IPS-11a (cell line): ENCODE measurements around the gene GRIN2C.

Experiments used
- H3K4me3 ChIP-seq: one replicate; pipeline ENCODE4 v1.5.1; 2013; ENCODE audit warnings: low read depth, low read length, control low read depth

GRIN2C gene

DNA sequence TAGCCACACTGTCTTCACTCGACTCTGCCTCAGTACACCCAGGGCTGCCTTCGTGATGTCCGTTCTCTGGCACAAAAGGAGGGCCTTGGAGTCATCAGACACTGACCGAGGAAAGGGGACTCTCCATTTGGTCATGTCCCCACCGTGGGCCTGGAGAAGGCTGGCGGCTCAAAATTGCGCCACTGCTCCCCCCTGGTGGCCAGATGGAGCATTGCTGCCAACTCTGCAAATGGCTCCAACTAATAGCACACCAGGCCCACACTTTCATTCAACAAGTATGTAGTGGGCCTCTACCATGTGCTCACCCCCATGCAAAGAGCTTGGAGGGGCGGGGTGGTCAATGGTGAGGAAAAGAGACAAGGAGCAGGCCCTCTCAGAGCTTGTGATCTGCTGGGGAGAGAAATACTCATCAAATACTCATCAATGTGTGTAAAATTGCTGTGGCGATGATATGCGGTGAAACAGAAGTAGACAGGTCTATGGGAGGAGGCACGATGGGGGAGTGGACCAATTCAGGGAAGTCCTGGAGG is 5.2 kb upstream of the GRIN2C start:
- no peak overlapping the region for H3K4me3 ChIP-seq

DNA sequence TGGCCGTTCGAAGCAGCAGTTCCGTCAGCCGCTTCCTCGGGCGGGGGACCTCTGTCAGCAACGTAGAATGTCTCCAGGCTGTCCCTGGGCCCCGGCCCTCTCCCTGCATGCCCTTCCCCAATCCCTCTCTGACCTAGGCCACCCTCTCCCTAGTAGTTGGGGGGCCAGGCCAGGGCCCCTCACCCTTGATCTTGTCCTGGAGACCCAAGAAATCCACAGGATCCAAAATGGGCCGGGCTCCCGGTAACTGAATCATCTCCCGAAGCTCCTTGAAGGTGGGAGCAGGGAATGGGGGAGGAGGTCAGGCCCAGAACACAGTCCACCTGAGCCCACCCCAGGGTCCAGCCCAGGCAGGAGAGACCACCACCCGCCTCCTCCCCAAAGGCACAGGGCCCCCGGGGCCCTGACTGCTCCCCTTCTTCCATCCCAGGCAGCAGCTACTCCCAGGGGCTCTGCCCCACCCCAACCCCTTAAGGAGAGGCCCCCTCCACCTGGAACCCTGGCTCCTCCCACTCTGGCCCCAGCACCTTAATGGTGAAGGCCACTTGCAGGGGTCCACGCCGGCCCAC is 4.7 kb upstream of the GRIN2C start:
- no peak overlapping the region for H3K4me3 ChIP-seq

DNA sequence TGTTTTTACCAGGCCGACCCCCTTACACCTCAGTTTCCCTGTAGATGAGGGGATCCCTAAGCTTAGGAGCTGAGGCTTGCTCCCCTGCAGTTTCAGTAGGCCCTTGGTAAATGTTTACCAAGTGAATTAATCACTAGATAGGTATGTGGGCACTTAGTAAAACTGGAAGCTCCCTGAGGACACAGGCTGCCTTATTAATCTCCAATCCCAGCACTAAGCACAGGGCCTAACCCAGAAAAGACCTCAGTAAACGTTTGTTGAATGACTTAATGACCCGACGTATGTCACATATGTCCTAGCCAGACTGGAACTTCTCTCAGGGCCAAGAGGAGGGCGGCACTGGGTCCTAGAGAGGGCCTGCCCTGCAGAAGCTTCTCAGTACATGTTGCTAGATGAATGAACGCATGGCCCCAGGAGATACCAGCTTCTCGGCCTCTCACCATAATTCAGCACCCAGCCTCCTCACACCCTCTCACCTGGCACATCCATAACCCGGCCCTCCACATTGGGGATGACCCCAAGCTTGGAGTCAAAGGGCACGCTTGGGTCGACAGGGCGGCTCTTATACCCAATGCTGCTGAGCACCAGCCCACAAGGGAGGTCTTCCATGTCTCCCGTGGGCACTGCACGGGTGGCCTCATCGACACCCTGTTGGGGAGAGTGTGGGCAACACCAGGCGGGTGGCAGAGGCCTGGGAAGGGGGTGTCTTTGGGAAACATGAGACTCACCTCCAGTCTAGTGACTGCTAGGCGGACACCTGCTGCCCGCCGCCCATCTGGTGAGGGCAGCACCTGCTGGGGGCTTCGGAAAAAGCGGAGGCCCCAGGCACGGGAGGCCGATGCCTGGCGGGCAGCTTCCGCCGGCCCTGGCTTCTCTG is 4.0 kb upstream of the GRIN2C start:
- no peak overlapping the region for H3K4me3 ChIP-seq

DNA sequence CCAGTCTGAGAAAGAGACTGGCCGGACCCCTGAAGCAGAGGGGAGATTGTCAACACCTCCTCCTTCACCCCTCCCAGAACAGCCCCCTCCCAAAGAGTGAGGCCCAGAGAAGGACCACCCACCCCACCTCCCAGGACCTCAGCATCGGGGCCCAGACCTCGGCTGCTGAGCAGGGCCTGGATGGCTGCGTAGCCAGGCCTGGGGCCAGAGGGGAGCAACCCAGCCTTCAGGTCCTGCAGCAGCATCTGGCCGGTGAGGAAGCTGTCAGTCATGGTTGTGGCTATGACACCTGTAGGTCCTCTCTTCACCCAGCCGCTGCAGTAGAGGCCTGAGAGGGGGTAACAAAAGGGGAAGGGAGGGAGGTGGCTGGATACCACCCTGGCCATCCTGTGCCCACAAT is 3.2 kb upstream of the GRIN2C start:
- no peak overlapping the region for H3K4me3 ChIP-seq

DNA sequence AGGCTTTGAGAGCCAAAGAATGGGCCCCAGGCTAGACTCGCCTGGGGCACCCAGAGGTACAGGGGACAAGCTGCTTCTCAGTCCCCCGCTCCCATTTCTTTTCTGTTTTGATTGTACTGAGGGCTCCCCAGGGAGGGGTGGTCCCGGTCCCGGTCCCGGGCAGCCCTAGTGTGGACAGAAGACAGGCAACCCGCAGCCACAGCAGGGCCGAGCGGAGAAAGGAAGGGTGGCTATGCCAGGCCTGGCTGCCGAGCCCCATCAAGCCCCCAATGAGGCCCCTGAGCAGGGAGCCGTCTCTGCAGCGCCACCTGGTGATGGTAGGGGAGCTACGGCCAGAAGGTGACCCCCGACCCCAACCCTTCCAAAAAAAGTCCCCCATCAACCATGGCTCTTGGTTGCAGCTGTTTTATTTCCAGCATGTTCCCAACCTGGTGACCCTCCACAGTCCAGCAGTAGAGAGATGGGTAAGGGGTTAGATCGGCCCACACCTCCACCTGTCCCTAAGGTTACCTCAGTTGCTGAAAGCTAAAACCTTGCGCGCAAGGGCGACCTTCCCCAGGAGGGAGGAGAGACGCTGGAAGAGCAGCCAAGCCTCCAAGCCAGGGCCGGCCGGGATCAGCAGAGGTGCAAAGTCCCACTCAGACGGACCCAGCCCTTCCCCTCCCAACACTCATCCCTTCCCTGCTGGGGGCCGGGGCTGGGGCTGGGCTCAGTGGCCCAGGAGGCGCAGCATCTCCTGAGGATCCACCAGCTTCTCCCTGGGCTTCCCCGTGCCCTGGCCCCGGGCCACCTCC is 2.6 kb upstream of the GRIN2C start:
- no peak overlapping the region for H3K4me3 ChIP-seq

DNA sequence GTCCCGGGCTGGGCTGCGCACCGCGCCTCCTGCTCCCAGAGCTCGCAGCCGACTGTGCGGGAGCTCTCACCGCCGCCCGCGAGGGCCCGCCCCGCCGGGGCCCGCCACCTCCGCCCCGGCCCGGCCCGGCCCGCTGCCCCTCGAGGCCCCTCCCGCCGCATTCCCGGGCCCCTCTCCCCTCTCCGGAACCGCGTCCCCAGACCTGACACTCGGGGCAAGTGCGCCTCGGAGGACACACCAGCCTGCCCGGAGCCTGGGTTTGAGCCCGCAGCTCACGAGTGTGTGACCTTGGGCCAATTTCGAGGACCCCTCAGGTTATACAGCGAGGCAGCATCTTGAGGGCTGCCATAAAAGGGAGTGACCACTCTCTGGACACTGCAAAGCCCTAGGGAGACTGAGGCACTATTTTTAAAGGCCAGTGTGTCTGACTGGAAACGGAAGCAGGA is 2.0 kb upstream of the GRIN2C start:
- no peak overlapping the region for H3K4me3 ChIP-seq

DNA sequence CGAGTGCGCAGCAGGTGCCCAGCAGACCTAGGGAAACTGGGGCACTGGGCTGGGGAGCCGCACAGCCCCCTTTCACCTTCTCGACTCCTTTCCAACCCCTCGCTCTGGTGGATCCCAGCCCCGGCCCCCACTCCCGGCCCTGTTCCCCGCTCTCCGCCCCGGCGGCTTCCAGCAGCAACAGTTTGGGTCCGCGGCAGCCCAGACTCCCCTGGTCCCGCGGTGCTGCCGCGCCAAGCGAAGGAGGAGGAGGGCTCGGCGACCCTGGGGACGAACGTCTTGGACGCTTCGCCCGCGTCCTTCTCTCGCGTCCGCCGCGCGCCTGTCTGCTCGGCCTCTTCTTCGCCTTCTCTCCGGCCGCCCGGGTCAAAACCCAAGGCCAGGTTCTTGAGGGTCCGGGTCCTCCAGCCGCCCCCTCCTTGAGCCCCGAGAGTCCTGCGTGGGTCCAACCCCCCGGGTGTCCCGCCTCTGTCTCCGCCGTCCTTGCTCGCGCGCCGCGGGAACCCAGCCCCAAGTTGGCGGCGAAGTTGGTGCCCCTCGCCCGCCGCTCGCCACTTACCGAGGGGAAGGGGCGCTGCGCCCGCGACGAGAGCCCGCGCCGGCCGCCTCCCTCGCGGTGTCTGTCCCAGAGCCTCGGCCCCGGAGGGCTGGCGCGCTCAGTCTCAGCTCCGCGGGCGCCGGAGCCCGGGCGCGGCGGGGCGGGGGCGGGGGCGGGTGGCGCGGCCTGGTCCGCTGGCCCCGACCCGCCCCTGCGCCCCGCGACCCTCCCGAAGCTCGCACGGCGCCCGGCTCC is 1.4 kb upstream of the GRIN2C start:
- H3K4me3 ChIP-seq, result peak overlapping the region; percentile 17

DNA sequence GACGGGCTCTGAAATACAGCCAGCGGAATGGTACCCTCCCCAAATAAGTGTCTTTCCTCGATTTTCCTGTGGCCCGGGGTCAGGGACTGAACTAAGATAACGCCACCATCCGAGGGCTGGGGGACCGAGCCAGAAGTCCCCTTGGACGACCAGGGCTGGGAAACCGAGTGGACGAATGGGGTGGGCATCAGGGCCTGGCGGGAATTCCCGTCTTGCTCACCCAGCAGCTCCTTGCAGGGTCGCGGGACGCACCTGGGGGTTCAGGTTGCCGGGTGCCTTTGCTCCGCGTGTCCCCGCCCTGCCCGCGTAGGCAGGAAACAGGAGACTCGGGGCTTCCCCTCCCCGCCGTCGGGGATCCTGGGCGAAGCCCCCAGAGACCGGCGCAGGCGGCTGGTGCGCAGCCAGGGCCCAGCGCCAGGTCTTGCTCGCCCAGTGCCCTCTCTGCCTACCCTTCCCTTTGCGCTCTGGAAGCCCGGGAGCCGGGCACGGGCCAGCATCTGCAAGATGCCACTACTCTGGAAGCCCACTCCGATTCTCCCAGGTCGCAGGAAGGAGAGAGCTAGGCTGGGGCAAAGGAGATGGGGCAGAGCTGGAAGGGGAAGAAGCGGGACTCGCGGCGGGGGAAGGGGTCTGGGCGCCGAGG is 665 bp upstream of the GRIN2C start:
- peak overlapping the region; percentile 13 for H3K4me3 ChIP-seq

DNA sequence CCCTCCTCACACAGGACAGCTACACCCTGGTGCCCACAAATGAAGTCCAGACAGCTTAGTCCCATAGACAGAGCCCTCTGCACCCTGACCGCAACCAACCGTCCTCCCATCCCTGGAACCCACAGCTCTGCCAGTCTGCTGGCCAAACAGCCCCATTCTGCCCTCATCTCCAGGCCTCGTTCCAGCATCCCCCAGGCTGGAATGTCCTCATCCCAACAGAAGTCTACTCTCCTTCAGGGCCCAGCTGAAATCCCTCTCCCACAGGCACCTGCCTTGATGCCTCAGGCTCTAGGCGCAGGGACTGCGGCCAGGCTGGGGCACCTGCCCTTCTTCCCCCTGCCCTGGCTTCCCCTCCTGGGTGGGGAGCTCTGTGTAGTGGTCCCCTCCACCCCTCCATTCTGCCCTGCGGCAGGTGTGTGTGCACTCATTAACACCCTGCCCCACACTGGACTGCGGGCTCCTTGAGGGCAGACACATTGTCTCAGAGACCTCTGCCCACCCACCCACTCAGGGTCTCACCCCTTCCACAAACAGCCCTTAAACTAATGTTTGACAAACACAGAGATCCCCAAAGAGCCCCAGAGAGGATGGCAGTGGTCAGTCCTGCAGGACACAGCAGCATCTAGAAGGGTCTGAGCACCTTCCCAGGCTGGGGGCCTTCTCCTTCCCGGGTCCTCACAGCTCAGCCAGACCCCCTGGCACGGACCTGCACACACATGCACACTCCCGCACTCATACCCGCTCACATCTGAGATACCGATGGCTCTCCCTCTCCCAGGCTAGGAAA is 820 bp downstream of the GRIN2C start:
- H3K4me3 ChIP-seq, result no peak overlapping the region

DNA sequence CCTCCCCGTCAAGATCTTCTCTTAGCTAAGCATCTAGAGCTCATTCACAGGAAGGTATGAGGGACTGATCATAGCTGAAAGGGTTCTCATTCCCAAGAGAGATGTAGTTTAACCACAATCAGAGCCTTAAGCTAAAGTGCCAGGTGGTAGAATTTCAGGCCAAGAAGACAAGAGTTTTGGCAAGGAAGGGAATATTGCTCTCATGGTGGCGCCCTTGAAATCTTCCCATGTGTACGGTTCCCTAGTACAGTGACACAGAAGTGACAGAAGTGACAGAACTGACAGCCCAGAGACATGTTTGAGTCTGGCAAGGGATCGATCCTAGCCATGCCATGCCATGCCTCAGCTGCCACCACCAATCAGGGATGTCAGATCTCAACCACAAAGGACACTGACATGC is 2.5 kb downstream of the GRIN2C start:
- no peak overlapping the region for H3K4me3 ChIP-seq

DNA sequence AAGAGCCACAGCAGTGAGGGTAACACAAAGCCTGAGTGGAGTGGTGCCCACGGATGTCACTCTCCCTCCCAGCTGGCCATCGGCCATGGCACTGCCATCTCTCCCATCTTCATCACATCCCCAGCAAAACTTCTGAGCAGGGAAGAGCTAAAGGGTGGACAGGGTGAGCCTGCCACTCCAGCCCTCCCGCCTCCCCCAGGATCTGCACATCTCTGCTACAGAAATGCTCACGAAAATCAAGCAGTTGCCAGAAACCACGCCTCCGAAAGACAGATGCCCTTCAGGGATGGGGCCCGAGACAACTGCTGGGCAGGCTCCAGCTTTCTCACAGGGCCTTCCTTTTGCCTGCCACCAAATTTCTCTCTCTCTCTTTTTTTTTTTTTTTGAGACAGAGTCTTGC is 3.6 kb downstream of the GRIN2C start:
- no peak overlapping the region for H3K4me3 ChIP-seq

DNA sequence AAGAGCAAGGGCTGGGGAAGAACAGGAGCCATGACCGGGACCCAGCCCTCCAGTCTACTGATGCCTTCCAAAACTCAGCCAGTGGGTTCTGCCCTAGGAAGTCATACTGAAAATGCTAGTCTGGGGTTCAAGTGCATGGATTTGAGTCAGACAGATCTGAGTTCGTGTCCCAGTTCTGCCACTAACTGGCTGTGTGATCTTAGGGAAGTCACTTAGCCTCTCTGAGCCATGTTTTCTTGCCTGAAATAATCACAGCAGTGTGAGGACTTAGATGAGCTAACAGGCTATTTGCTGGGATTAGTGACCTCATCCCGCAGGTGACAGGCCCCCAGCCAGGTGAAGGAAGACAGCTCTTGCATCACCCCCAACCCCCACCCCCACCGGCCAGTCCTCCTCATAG is 4.4 kb downstream of the GRIN2C start:
- H3K4me3 ChIP-seq, result no peak overlapping the region

DNA sequence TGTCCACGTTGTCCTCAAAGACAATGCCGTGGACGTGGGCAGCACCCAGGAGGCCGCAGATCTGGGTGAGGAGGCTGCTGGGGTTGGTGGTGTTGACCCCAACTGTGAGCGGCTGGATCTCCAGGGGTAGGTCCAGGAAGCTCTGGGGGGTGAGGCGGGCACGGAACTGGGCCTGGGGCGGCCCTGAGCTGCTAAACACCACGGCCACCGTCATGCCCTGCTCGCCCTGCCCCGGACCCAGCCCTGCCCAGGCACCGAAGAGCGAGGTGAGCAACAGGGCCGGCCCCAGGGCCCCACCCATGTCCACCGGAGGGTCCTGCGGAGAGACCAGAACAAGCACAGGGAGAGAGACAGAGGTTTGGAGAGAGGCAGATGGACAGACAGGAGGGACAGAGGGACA is 4.9 kb downstream of the GRIN2C start:
- no peak overlapping the region for H3K4me3 ChIP-seq

DNA sequence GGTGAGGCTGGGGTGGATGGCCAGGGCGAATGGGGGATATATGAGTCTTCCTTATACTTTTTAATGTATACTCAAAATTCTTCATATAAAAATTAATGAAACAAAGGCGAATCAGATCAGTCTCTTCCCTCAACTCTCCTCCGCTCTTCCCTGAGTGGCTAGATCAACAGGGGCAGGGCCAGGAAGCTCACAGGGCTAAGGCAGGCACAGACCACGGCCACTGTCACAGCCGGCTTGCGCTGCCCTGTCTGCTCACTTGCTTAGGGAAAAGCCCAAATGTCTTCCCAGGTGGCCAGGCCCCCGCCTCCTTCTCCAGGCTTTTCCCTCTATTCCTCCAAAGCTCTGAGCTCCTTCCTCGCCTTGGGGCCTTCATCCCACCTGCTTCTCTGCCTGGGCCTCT is 6.0 kb downstream of the GRIN2C start:
- H3K4me3 ChIP-seq, result no peak overlapping the region

DNA sequence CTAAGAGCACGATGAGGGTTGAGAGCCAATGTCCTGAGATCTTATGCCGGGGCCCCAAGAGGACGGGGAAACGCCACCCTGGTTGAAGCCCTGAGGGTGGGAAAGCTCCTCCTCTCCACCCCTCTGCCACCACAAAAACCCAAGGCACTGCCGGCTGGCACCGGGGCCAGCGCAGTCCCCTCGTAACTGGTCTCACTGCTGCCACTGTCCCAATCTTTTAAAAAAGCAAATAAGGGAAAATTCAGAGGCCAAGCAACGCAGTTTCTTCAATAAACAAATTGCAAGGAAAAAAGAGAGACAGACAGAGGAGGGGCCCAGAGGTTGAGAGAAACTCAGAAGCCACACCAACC is 6.7 kb downstream of the GRIN2C start:
- H3K4me3 ChIP-seq, result peak overlapping the region; percentile 39

DNA sequence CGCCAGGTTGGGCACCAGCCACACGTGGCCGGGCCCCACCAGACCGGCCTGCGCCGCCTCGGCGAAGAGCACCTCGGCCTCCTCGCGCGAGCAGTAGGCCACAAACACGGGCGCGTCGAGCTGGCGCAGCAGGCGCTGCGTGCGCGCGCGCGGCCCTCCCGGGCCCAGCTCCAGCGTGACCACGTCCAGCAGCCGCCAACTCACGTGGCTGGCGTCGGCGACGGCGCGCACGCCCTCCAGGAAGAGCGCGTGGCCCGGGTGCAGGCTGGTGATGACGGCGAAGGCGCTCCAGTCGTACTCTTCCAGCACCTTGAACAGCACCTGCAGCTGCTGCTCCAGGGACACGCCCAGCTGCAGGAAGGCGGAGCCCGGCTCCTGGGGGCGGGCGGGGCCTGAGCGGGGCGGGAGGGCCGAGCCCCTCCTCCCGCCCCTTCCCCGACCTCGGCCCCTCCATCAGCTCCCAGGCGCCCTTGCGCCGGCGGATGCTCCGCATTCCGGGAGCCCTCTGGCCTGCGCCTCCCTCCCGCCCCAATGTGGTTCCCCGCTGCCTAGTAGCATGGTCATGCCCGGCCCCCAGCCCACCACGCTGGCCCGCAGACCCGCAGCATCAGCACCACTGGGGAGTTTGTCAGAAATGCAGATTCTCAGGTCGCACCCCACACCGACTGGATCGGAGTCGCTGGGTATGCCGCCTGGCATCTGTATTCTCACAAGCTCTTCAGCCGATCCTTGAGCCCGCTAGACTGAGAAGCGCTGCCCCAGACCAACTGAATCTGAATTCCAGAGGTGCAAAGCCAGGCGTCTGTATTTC is 7.2 kb downstream of the GRIN2C start:
- peak overlapping the region; percentile 39 for H3K4me3 ChIP-seq

DNA sequence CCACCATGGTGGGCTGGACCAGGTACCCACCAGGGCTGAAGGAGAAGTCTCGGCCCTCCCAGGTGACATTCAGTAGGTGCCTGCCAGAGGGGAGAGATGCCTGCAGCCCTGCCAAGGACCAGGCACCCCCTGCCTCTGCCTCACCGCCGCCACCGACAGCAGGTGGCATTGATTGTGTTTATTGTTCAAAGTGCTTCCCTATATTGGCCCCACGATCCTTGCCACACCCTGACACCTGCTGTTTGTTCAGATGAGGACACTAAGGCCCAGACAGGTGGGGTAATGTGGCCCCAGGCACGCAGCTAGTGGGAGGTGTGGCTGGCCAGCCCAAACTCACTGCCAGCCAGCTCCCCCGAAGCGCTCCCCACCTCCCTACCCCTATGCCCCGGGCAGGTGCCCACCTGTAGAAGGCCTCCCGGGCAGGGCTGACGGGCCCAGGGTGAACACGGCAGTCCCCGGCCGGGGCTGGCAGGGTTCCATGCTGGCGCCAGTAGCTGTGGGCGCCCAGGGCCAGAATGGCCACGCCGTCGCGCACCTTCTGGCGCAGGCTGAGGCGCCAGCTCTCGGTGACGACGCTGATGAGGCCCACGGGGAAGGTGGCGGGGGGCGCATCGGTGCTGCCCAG is 8.0 kb downstream of the GRIN2C start:
- no peak overlapping the region for H3K4me3 ChIP-seq

DNA sequence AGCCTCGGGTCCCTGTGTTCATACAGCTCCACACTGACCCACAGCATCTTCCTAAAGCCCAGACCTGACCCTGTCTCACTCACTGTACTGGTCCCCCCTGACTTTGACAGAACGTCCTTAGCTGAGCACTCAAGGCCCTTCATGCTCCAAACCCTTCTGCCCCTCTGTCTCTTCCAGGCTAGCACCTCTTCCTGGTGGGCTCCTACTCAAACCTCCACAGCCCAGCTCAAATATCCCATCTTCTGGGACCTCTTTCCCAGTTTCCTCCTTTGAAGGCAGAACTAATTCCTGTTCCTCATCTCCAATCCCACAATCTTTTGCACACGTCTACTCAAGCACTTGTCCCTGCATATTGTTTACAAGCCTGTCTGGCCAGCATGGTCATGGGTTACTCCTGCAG is 8.8 kb downstream of the GRIN2C start:
- no peak overlapping the region for H3K4me3 ChIP-seq
